GM18873 (cell line): Measurements from ENCODE around the gene CFTR.
"Not testable (repeated sequence)": the region's sequence is repeated elsewhere in the genome, so short reads cannot be mapped to it uniquely, and the experiment has no call there.

Source experiments
- ATAC-seq: cut with Tn5 transposase; IDR thresholded peaks from one replicate; pipeline ENCODE4 v1.9.1; 2021; ENCODE audit warnings: mild to moderate bottlenecking, moderate library complexity, moderate number of reproducible peaks; ENCODE audit not compliant: unreplicated experiment, low FRiP score

Gene CFTR

GRCh38 chr7:117682681-117683385 lies 203.0 kb downstream of the CFTR start:
- ATAC-seq: no peak

GRCh38 chr7:117683430-117684175 lies 203.8 kb downstream of the CFTR start:
- no peak for ATAC-seq

GRCh38 chr7:117685795-117686194 lies 206.0 kb downstream of the CFTR start:
- ATAC-seq: no peak

GRCh38 chr7:117686311-117686935 lies 206.6 kb downstream of the CFTR start:
- no peak for ATAC-seq

GRCh38 chr7:117688126-117688525 lies 208.3 kb downstream of the CFTR start:
- no peak for ATAC-seq

- ATAC-seq: no peak
Measured at GRCh38 chr7:117689406-117689805, 209.6 kb downstream of the CFTR start.

DNA sequence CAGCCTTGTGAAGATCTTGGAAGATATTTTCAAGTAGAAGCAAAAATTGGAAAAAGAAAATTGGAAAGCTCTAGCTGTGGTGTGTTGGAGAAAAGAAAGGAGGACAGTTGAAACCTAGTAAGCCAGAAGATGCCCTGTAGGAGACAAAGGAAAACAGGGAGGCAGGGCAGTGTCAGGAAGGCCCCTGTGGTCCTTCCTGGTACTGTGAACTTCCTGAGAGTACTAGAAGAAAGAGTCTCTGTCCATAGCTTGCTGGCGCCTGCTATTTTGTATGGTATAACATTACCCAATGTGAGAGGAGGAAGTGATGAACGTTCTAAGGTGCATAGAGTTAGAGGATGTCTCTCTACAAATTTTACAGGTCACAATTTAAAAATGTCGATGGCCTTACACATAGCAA lies 210.3 kb downstream of the CFTR start:
- no peak for ATAC-seq

- no peak for ATAC-seq
Measured at GRCh38 chr7:117692338-117692737, 212.5 kb downstream of the CFTR start.

DNA sequence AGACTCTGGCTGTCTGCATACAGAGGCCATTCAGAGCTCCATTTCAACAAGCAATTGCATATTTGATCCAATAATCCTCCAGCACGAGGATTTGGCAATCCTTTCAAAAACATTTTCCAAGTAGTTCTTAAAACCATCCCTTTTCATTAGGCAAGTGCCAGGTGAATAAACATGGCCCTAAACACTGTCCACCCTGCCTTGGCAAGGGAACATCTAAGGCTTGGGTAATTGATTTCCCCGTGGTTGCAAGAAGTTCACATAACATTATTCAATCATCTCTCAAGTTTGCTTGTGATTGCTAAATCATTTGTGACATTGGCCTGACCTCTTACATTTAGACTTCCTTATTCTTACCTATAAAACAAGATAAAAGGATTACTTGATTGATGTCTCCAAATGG lies 218.2 kb downstream of the CFTR start:
- no peak for ATAC-seq

GRCh38 chr7:117704063-117704462 lies 224.2 kb downstream of the CFTR start:
- no peak for ATAC-seq

- ATAC-seq: no peak
Measured at GRCh38 chr7:117705630-117706029, 225.8 kb downstream of the CFTR start.

- ATAC-seq: no peak
Measured at GRCh38 chr7:117706210-117706609, 226.4 kb downstream of the CFTR start.

- no peak for ATAC-seq
Measured at GRCh38 chr7:117707080-117707479, 227.3 kb downstream of the CFTR start.

- not testable (repeated sequence) for ATAC-seq
Measured at GRCh38 chr7:117708173-117708572, 228.3 kb downstream of the CFTR start.

- ATAC-seq: no peak
Measured at GRCh38 chr7:117711556-117711955, 231.7 kb downstream of the CFTR start.

GRCh38 chr7:117715784-117716445 lies 236.1 kb downstream of the CFTR start:
- peak; percentile 84 for ATAC-seq

GRCh38 chr7:117716707-117717299 lies 237.0 kb downstream of the CFTR start:
- ATAC-seq: no peak

GRCh38 chr7:117717357-117717756 lies 237.5 kb downstream of the CFTR start:
- no peak for ATAC-seq
